ENCODE data around the gene EIF4E1B. TPM values are rescaled to one million over a fixed set of nuclear protein-coding genes. Genes with fewer than 3 reads are reported as not detected.

EIF4E1B gene
- total RNA-seq, 1 experiment from 2014 or later: not detected

- Histone ChIP-seq H3K36me3 (peaks cover under 1% of the 10 kb centered on the region), H3K4me1 (replicated peaks) (peaks cover 13% of the 10 kb centered on the region), H3K9me3 (replicated peaks) (no peaks in the 10 kb centered on the region), H3K27me3 (replicated peaks) (peaks cover 44% of the 10 kb centered on the region), H3K4me3 (no peak overlapping the region), H3K27ac (no peak overlapping the region)
- no peak for DNase-seq (ENCODE audit: low read depth in 1 of 2, low spot score in 2 of 2)
Observed at GRCh38 chr5:176662371-176663333, 32.2 kb downstream of the EIF4E1B start.

- H3K9me3 ChIP-seq (replicated peaks): no peaks in the 10 kb centered on the region
- peaks cover 53% of the 10 kb centered on the region for H3K27me3 ChIP-seq (replicated peaks)
- DNase-seq (ENCODE audit: low read depth in 1 of 2, low spot score in 2 of 2): no peak
- H3K27ac ChIP-seq: no peak overlapping the region
- peaks cover 7% of the 10 kb centered on the region for H3K4me1 ChIP-seq (replicated peaks)
- H3K4me3 ChIP-seq: no peak overlapping the region
- no peaks in the 10 kb centered on the region for H3K36me3 ChIP-seq
Observed at GRCh38 chr5:176663566-176663965, 33.1 kb downstream of the EIF4E1B start.

- Histone ChIP-seq H3K4me3 (no peak overlapping the region), H3K27ac (no peak overlapping the region), H3K4me1 (replicated peaks) (no peaks in the 10 kb centered on the region), H3K9me3 (replicated peaks) (no peaks in the 10 kb centered on the region), H3K27me3 (replicated peaks) (peaks cover 62% of the 10 kb centered on the region), H3K36me3 (no peaks in the 10 kb centered on the region)
- DNase-seq (ENCODE audit: low read depth in 1 of 2, low spot score in 2 of 2): no peak
Observed at GRCh38 chr5:176664479-176664878, 34.0 kb downstream of the EIF4E1B start.

DNA sequence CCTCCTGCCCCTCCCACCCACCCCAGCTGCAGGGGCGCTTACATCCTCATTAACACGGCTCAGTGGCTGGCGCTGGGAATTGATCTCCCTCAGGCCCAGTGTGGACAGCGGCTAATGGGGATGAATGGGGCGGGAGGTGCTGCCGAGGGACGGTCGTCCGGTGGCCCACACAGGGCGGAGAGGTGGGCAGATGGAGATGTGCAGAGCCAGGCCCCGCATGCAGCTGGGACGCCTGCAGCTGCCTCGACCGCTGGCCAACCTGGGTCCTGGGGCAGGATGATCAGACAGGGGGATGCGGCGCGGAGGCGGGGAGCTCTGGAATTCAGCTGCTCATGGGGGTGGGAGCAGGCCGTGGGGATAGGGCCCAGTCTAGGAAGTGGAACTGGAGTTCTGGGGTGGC, 34.4 kb downstream of the EIF4E1B start:
- Histone ChIP-seq H3K27ac (no peak overlapping the region), H3K36me3 (no peaks in the 10 kb centered on the region), H3K4me1 (replicated peaks) (no peaks in the 10 kb centered on the region), H3K4me3 (no peak overlapping the region), H3K9me3 (replicated peaks) (no peaks in the 10 kb centered on the region), H3K27me3 (replicated peaks) (peaks cover 66% of the 10 kb centered on the region)
- DNase-seq (ENCODE audit: low read depth in 1 of 2, low spot score in 2 of 2): no peak

GRCh38 chr5:176665517-176665916, 35.0 kb downstream of the EIF4E1B start:
- Histone ChIP-seq H3K4me3 (no peak overlapping the region), H3K27me3 (replicated peaks) (peaks cover 72% of the 10 kb centered on the region), H3K27ac (no peak overlapping the region), H3K4me1 (replicated peaks) (no peaks in the 10 kb centered on the region), H3K9me3 (replicated peaks) (peaks cover 5% of the 10 kb centered on the region; the same call in 1 of the 2 replicates), H3K36me3 (no peaks in the 10 kb centered on the region)
- no peak for DNase-seq (ENCODE audit: low read depth in 1 of 2, low spot score in 2 of 2)

DNA sequence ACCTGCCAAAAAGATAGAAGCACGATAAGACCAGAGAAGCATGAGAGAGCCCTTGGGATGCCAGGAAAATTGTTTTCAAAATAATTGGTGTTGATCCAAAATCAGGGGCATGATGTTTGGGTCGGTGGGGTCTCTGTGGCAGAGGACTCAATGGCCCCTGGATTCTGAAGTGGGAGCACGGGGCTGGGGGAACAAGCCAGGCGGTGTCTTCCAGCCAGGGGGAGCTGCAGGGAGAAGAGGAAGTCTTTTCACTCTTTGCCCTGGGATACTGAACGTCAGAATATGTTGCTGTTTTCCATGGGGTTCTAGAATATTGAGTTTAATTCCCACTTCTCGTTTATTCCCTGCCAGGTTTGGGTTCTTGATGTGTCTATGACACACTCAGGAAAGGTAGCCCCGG, 37.2 kb downstream of the EIF4E1B start:
- Histone ChIP-seq H3K27ac (no peak overlapping the region), H3K4me3 (no peak overlapping the region), H3K27me3 (replicated peaks) (peaks cover 81% of the 10 kb centered on the region), H3K9me3 (replicated peaks) (peaks cover 5% of the 10 kb centered on the region; the same call in 1 of the 2 replicates), H3K4me1 (replicated peaks) (no peaks in the 10 kb centered on the region), H3K36me3 (no peaks in the 10 kb centered on the region)
- no peak for DNase-seq (ENCODE audit: low read depth in 1 of 2, low spot score in 2 of 2)

DNA sequence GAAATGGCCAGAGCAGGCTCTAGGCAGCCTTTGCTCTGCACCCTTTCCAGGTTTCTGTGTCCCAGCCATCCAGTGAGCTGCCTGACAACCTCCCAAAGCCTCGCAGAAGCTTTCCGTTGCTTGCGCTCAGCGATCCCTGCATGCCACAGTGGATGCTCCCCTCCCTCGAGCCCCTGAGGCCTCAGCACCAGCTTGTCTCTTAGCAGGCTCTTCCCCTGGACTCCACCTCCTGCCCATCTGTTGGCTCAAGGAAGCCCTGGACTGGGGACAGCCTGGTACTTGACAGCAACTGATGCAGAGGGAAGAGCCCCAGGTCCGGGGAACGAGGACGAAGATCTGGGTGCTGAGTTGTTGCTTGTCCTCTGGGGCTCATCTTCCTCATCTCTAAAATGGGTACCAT, 40.0 kb downstream of the EIF4E1B start:
- DNase-seq (ENCODE audit: low read depth in 1 of 2, low spot score in 2 of 2): no peak
- H3K36me3 ChIP-seq: no peaks in the 10 kb centered on the region

GRCh38 chr5:176671399-176671798, 40.9 kb downstream of the EIF4E1B start:
- no peak for DNase-seq (ENCODE audit: low read depth in 1 of 2, low spot score in 2 of 2)
- Histone ChIP-seq H3K36me3 (no peaks in the 10 kb centered on the region), H3K4me1 (replicated peaks) (peaks cover 10% of the 10 kb centered on the region), H3K27me3 (replicated peaks) (peaks cover 65% of the 10 kb centered on the region), H3K9me3 (replicated peaks) (peaks cover 5% of the 10 kb centered on the region; the same call in 1 of the 2 replicates), H3K4me3 (no peak overlapping the region), H3K27ac (no peak overlapping the region)

More for the DNA sequence above, 40.0 kb downstream of the EIF4E1B start:
- Histone ChIP-seq H3K27me3 (replicated peaks) (peaks cover 66% of the 10 kb centered on the region), H3K9me3 (replicated peaks) (peaks cover 5% of the 10 kb centered on the region; the same call in 1 of the 2 replicates), H3K4me3 (no peak overlapping the region), H3K27ac (no peak overlapping the region), H3K4me1 (replicated peaks) (peaks cover under 1% of the 10 kb centered on the region; the same call in 1 of the 2 replicates)

DNA sequence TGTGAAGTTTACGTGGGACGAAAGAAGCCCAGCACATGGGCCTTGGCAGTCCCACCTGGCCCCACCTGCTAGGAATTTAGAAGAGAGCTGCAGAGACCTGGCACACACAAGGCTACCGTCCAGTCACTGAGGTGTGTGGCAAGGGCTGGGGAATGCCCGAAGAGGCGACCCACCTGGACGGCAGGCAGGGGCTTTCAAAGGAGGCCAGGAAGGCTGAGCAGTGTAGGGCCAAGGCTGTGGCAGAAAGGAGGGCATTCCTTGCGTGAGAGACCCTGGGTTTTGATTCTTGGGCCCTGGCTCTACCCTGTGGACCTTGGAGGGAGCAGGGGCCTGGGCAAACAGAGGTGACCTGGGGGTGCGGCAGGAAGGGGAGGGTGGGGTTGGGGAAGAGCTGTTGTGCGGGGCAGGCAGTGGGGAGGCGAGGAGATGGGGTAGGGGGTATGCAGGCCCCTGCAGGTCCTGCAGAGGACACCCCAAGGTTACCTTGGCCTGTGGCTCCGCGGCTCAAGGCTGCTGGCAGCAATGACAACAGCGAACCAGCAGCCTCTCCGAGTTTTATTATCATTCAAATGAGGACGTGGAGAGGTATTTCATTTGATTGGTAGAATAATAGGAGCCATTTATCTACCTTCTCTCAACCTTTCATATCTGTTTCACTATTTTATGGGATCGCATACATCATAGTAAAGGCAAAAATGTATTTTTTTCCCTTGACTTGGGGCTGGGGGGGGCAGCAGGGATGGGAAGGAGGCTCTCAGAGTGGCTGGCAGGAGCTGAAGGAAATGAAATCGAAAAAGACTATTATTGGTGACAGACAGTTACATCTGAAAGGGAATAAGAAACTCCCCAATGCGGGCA, 41.6 kb downstream of the EIF4E1B start:
- H3K36me3 ChIP-seq: no peaks in the 10 kb centered on the region
- no peak overlapping the region for H3K4me3 ChIP-seq
- no peak for DNase-seq (ENCODE audit: low read depth in 1 of 2, low spot score in 2 of 2)
- H3K27me3 ChIP-seq (replicated peaks): peaks cover 58% of the 10 kb centered on the region
- peaks cover 14% of the 10 kb centered on the region for H3K4me1 ChIP-seq (replicated peaks)
- H3K27ac ChIP-seq: no peak overlapping the region
- H3K9me3 ChIP-seq (replicated peaks): peaks cover 5% of the 10 kb centered on the region; the same call in 1 of the 2 replicates

GRCh38 chr5:176673651-176674583, 43.4 kb downstream of the EIF4E1B start:
- H3K9me3 ChIP-seq (replicated peaks): peaks cover 5% of the 10 kb centered on the region; the same call in 1 of the 2 replicates
- H3K36me3 ChIP-seq: no peaks in the 10 kb centered on the region
- peaks cover 14% of the 10 kb centered on the region for H3K4me1 ChIP-seq (replicated peaks)
- peaks cover 40% of the 10 kb centered on the region for H3K27me3 ChIP-seq (replicated peaks)
- H3K4me3 ChIP-seq: no peak overlapping the region
- no peak overlapping the region for H3K27ac ChIP-seq
- DNase-seq (ENCODE audit: low read depth in 1 of 2, low spot score in 2 of 2): no peak

DNA sequence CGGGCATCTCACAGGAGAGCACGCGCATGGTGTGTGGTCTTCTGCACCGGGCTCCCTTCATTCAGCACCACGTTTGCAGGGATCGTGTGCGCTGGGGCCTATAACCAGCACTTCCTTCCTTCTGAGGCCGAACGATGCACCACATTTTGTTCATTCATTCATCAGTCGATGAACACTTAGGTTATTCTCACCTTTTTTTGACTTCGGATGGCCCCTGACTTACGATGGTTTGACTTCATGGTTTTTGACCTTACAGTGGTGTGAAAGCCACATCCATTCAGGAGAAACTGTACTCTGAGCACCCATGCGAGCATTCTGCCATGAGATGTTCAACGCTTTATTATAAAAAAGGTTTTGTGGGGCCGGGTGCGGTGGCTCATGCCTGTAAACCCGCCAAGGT, 44.3 kb downstream of the EIF4E1B start:
- no peak overlapping the region for H3K4me3 ChIP-seq
- peaks cover 40% of the 10 kb centered on the region for H3K27me3 ChIP-seq (replicated peaks)
- no peak overlapping the region for H3K27ac ChIP-seq
- H3K9me3 ChIP-seq (replicated peaks): peaks cover 5% of the 10 kb centered on the region; the same call in 1 of the 2 replicates
- H3K36me3 ChIP-seq: no peaks in the 10 kb centered on the region
- no peak for DNase-seq (ENCODE audit: low read depth in 1 of 2, low spot score in 2 of 2)
- peaks cover 14% of the 10 kb centered on the region for H3K4me1 ChIP-seq (replicated peaks)

- Histone ChIP-seq H3K4me3 (no peak overlapping the region), H3K36me3 (no peaks in the 10 kb centered on the region), H3K27ac (no peak overlapping the region), H3K4me1 (replicated peaks) (peaks cover 14% of the 10 kb centered on the region), H3K27me3 (replicated peaks) (peaks cover 43% of the 10 kb centered on the region), H3K9me3 (replicated peaks) (no peaks in the 10 kb centered on the region)
- no peak for DNase-seq (ENCODE audit: low read depth in 1 of 2, low spot score in 2 of 2)
Observed at GRCh38 chr5:176675676-176676360, 45.3 kb downstream of the EIF4E1B start.

Measured in SJSA1 (cell line).